Cardiac muscle cell (in vitro differentiated cells and primary cell): ENCODE data around the gene CDH23. TPM values are rescaled to one million over a fixed set of nuclear protein-coding genes. Genes with fewer than 3 reads are reported as not detected.
"Not testable (repeated sequence)": the region's sequence is repeated elsewhere in the genome, so short reads cannot be mapped to it uniquely, and the experiment has no call there.

ENCODE experiments used
- DNase-seq, 2 donors: peaks; one replicate each; pipeline versions ENCODE4 v3.0.0 to v3.0.0-alpha.2; 2010 to 2017; ENCODE audit warnings: low read depth in 1 of 2, low spot score in 1 of 2
- H3K27ac ChIP-seq: fragments of 200-600 bp; sonication (generic); 2 replicates; pipeline ENCODE4 v1.5.1; 2016
- H3K27me3 ChIP-seq: fragments of 200-600 bp; sonication (generic); 2 replicates; pipeline ENCODE4 v1.6.0; 2016; ENCODE audit warnings: control low read depth
- H3K36me3 ChIP-seq: fragments of 200-600 bp; sonication (generic); 2 replicates; pipeline ENCODE4 v1.5.1; 2016; ENCODE audit warnings: control low read depth
- H3K4me1 ChIP-seq: fragments of 200-600 bp; sonication (generic); 2 replicates; pipeline ENCODE4 v1.8.1; 2017; ENCODE audit warnings: low read depth, mild to moderate bottlenecking, mixed run types
- H3K4me3 ChIP-seq: fragments of 200-600 bp; sonication (generic); 2 replicates; pipeline ENCODE4 v1.5.1; 2016; ENCODE audit warnings: mild to moderate bottlenecking
- H3K9me3 ChIP-seq: fragments of 200-600 bp; sonication (generic); 2 replicates; pipeline ENCODE4 v1.5.1; 2017; ENCODE audit warnings: low read depth, mild to moderate bottlenecking, control low read depth
- CTCF ChIP-seq: IDR thresholded peaks from 2 replicates; pipeline ENCODE4 v1.5.1; 2012; ENCODE audit warnings: low read depth, mild to moderate bottlenecking, low read length
- polyA plus RNA-seq: library from polyadenylated mRNA; unstranded; fragments of >200 nt; fragmentation: Nextera tagmentation; extraction: Ambion mirVana; gene quantifications from 2 replicates; pipeline ENCODE4 v1.2.1, GENCODE V29; 2016
- total RNA-seq: library from RNA; depleted of rRNA; stranded (reverse); fragments of >200 nt; gene quantifications from 2 replicates; pipeline ENCODE4 v1.2.3, GENCODE V29; 2016

CDH23 gene
- total and polyA plus RNA-seq, 2 experiments from 2014 or later: 0.05 to 0.51 TPM

- Histone ChIP-seq H3K9me3 (no peaks in the 10 kb centered on the region), H3K4me1 (peaks cover 22% of the 10 kb centered on the region), H3K27ac (peak within 1 kb of the TSS; percentile 97), H3K27me3 (no peaks in the 10 kb centered on the region), H3K4me3 (peak within 1 kb of the TSS; percentile 87), H3K36me3 (no peaks in the 10 kb centered on the region)
- TF ChIP-seq CTCF: peak; percentile 3
- peak; percentile 98 to 99 for DNase-seq
These were observed 454.2 kb downstream of the CDH23 start, which contains the start of gene PSAP for GRCh38 chr10:71850743-71851464. Gene PSAP, minus strand, starts transcription at chr10:71851251. Its CDS starts 30 bp downstream, at chr10:71851221.

GRCh38 chr10:71851465-71852095 lies 454.9 kb downstream of the CDH23 start:
- peak overlapping the region; percentile 87 for H3K4me3 ChIP-seq
- DNase-seq, H3K36me3 ChIP-seq, H3K27me3 ChIP-seq, H3K9me3 ChIP-seq: not testable (repeated sequence)
- peak overlapping the region; percentile 97 for H3K27ac ChIP-seq
- peaks cover 22% of the 10 kb centered on the region for H3K4me1 ChIP-seq

GRCh38 chr10:71852355-71852937 lies 455.7 kb downstream of the CDH23 start:
- no peak for TF ChIP-seq CTCF
- DNase-seq: no peak
- no peaks in the 10 kb centered on the region for H3K36me3 ChIP-seq
- no peak overlapping the region for H3K27ac ChIP-seq
- no peak overlapping the region for H3K4me3 ChIP-seq
- H3K27me3 ChIP-seq: no peaks in the 10 kb centered on the region
- H3K9me3 ChIP-seq: no peaks in the 10 kb centered on the region
- peaks cover 22% of the 10 kb centered on the region for H3K4me1 ChIP-seq

GRCh38 chr10:71854031-71854430 lies 457.3 kb downstream of the CDH23 start:
- peak; percentile 44 to 71 for DNase-seq

GRCh38 chr10:71856619-71857018 lies 459.9 kb downstream of the CDH23 start:
- no peak for TF ChIP-seq CTCF
- no peaks in the 10 kb centered on the region for H3K27me3 ChIP-seq
- no peaks in the 10 kb centered on the region for H3K9me3 ChIP-seq
- H3K36me3 ChIP-seq: no peaks in the 10 kb centered on the region
- no peak overlapping the region for H3K4me3 ChIP-seq
- peaks cover 11% of the 10 kb centered on the region for H3K4me1 ChIP-seq
- DNase-seq: no peak
- H3K27ac ChIP-seq: no peak overlapping the region

More at GRCh38 chr10:71854031-71854430, 457.3 kb downstream of the CDH23 start:
- Histone ChIP-seq H3K9me3 (no peaks in the 10 kb centered on the region), H3K27ac (no peak overlapping the region), H3K36me3 (no peaks in the 10 kb centered on the region), H3K4me3 (no peak overlapping the region), H3K4me1 (peaks cover 11% of the 10 kb centered on the region), H3K27me3 (no peaks in the 10 kb centered on the region)
- no peak for TF ChIP-seq CTCF
